Kasumi-1 (cell line): Measurements from ENCODE around the gene ACTN4.

ENCODE experiments used
- DNase-seq, 2 experiments: peaks; one replicate each; lab custom pipeline; 2025; lab: John Stamatoyannopoulos, UW

ACTN4 gene

DNA sequence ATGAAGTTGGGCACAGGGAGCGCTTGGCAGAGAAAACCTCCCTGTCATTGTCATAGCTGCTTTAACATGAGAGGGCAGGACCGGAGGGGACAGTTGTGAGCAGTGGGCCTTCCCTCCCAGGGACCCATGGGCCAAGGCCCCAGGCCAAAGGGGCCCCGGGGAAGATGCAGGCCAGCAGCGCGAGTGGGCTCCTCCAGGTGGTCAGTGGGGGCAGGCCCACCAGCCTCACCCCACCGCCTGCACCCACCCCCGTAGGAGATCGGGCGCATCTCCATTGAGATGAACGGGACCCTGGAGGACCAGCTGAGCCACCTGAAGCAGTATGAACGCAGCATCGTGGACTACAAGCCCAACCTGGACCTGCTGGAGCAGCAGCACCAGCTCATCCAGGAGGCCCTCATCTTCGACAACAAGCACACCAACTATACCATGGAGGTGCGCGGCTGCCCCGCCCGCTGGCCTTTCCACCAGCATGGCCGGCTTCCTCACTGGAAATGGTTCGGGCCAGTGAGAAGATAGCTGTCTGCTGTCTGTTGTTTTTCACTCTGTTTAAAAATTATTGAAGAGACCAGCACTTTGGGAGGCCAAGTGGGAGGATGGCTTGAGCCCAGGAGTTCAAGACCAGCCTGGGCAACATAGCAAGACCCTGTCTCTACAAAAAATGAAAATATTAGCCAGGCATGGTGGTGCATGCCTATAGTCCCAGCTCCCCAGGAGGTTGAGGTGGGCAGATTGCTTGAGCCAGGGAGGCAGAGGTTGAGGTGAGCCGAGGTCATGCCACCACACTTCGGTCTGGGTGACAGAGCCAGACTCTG, 78.2 kb downstream of the ACTN4 start:
- DNase-seq: no peak

DNA sequence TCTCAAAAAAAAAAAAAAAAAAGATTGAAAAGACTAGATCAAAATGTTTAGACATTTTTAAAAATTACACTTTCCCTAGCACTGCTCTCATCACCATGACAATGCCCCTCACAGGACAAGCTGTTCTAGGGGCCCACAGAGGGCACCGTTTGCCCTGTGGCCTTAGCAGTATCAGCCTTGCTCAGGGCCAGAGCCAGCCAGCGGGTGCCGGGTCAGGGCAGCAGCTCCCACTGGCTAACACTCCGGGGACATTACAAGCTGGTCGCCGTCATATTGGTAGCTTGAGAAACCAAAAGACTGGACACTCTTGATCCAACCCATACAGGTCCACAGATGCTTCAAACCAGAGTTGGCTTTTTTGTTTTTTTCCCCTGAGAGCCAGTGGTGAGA, 78.8 kb downstream of the ACTN4 start:
- no peak for DNase-seq

DNA sequence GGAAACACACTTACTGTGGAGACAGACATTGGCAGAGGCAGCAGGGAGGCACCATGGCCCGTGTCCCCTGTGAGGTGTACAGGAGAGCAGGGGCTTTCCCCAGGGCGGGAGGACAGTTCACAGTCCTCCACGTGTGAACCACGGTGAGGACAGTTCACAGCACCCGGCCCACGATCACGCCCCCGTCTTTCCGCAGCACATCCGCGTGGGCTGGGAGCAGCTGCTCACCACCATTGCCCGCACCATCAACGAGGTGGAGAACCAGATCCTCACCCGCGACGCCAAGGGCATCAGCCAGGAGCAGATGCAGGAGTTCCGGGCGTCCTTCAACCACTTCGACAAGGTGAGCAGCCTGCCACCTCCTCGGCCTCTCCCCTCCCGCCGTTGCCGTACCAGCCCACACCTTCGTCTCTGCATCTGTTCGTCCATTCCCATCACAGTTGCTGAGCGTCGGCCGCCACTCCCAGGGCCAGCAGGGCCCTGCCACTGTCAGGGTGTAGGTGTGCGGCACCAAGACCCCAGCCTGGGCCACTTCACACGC, 79.4 kb downstream of the ACTN4 start:
- DNase-seq: no peak

DNA sequence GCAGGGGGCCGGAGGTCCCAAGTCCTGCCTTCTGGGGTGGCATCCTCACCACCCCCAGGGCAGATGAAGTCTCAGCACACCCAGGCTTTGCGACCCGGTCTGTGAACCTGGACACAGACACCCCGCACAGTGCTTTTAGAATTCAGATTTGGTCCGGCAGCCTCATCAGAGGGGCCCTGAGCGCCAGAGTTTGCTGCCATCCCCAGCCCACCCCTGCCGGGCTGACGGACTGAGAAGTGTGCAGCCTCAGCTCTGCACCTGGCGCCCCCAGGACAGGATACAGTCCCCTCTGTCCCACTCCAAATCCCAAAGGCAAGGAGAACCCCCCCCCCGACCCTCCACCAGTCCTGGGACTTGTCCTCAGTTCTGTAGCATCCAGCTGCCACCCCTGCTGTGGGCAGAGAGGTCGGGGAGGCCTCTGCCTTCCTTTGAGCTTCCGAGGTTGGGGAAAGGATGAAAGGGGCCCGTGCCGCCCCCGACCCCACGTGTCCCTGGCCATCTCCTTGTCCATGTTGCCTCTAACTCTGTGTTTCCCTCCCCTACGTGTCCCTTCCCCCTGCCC, 79.9 kb downstream of the ACTN4 start:
- DNase-seq: no peak

DNA sequence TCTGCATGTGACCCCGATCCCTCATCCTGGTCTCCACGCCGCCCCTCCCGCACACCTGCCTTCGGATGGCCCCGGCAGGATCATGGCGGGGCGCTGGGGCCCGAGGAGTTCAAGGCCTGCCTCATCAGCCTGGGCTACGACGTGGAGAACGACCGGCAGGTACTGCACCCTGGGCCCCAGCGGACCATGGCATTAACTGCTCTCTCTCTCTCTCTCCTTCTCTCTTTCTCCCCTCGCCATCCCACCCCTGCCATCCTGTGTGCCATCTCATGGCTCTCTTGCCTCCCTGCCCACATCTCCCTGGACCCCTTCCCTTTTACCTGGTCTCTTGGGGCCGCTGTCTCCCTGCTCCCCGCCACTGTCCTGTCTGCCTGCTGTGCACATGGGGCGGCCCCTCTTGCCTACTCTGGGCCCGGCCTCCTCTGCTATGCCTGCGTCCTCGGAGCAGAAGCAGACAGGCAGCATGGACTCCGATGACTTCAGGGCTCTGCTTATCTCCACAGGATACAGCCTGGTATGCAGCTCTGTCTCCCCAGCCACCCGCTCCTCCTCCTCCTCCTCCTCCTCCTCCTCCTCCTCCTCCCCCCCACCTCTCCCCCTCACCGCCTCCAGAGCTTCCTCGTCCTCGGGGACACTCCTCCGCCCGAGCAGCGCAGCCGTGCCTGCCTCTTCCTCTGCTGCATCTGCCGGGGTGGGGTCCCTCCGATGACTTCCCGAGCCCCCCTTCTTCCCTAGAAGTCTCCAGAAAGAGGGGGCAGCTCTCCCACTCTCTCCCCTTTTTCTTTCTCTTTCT, 80.6 kb downstream of the ACTN4 start:
- peak; percentile 59 to 70 for DNase-seq

DNA sequence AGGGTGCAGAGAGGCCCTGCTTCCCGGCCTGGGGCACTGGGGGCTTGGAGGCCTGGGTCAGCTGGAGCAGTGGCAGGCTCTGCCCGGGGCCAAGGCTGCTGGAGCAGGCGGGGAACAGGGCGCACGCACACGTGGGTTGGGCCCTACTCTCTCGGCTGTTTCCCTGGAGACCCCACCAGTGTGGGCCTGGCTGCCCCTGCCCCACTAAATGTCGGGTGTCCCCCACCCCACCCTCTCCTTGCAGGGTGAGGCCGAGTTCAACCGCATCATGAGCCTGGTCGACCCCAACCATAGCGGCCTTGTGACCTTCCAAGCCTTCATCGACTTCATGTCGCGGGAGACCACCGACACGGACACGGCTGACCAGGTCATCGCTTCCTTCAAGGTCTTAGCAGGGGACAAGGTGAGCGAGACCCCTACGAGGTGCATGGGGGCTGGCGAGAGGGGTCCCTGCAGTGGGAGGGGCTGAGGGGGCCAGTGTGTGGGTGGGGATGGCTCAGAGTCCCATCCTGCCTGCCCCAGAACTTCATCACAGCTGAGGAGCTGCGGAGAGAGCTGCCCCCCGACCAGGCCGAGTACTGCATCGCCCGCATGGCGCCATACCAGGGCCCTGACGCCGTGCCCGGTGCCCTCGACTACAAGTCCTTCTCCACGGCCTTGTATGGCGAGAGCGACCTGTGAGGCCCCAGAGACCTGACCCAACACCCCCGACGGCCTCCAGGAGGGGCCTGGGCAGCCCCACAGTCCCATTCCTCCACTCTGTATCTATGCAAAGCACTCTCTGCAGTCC, 81.5 kb downstream of the ACTN4 start:
- DNase-seq: no peak

DNA sequence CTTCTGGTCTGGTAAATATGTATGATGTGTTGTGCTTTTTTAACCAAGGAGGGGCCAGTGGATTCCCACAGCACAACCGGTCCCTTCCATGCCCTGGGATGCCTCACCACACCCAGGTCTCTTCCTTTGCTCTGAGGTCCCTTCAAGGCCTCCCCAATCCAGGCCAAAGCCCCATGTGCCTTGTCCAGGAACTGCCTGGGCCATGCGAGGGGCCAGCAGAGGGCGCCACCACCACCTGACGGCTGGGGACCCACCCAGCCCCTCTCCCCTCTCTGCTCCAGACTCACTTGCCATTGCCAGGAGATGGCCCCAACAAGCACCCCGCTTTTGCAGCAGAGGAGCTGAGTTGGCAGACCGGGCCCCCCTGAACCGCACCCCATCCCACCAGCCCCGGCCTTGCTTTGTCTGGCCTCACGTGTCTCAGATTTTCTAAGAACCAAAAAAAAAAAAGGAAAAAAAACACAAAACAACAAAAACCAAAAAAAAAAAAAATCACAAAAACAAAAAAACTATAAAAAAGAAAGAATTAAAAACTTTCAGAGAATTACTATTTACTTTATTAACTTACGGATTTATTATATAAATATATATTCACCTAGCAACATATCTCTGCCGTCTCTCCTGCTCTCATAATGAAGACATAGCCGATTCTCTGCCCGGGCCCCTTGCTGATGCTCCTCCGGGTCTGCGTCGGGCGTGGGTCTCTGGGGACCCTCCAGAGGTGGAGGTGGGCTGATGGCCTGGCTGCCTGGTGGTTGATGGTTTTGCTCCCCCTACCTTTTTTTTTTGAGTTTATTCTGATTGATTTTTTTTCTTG, 82.4 kb downstream of the ACTN4 start:
- DNase-seq: peak; percentile 43 to 48

DNA sequence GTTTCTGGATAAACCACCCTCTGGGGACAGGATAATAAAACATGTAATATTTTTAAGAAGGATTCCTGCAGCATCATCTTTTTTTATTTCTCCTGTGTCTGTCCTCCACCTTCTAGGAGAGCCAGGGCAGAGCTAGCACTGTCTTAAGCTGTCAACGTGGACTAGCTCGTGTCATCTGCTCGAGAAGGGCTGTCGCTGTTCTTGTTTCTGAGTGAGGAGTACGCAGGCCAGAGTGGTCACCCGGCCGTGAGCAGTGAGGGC, 83.0 kb downstream of the ACTN4 start:
- DNase-seq: no peak

DNA sequence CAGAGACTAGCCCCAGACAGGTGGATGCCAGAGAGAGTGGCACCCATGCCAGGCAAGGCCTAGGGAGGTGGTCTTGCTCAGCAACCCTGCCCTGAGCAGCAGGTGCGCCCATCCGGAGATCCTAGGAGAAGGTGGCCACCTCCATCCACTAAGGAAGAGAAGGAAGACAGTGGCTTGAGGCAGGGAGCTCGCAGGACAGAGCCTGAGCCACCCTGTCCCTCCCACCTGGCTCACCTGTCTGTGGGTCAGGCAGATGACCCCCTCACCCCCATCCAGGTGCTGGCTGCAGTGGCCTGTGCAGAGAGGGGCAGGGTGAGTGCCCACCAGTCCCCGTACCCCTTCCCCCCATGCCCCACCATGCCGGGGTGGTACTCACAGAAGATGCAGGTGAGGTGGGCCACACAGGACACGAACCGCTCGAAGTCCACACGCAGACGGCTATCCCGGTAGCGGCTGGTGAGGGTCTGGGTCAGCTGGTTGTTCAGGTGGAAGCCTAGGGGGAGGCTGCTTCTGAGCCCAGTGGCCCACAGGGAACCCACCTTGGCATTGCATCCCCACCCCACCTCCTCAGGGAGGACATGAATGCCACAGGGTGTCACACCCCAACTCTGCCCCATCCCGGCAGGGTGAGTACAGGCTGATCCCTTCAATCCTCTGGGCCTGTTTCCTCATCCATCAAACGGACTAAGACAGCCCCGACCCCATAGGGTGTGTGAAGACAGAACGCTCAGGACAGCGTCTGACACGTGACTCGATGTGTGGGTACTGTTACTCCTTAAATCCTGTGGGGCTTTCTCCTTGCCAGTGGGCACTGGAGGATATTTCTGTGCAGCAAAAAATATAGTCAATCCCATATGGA, 83.5 kb downstream of the ACTN4 start:
- no peak for DNase-seq

DNA sequence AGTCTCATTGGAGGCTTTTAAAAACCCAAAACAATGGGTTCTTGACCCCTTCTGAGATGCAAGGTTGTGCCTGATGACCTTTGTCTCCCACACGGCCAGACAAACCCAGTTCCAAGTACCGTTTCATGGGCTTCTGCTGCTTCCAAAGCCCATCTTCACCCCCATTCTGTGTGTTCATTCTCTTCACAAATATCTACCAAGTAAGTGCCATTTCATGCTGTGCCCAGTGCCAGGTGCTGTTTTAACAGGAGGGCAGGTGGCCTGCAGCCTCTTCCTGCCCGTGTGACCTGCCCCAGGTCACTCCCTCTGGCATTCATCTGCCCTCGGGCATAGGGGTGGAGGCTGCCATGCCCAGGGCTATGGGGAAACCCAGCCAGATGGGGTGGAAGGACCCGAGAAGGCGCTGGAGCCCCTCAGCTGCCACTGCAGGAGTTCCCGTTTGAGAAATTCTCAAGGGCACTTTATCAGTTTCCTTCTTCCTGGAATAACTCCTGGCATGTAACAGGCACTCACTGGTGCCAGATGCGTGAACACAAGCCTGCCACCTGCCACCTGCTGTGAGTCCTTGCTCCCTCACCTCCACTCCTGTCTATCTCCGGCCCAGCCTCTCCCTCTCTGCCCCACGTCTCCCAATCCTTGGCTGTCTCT, 84.3 kb downstream of the ACTN4 start:
- no peak for DNase-seq

DNA sequence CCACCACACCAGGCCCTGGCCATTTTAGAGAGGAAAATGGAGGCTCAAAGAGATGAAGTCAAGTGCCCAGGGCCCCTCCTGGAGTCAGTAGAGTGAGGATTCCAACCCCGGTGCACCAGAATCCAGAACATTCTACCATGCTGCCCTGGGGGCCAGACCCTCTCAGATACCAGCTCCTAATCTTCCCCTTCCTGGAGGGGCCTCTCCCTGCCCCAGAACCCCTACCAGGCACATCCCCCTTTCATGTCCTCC, 85.7 kb downstream of the ACTN4 start:
- no peak for DNase-seq

DNA sequence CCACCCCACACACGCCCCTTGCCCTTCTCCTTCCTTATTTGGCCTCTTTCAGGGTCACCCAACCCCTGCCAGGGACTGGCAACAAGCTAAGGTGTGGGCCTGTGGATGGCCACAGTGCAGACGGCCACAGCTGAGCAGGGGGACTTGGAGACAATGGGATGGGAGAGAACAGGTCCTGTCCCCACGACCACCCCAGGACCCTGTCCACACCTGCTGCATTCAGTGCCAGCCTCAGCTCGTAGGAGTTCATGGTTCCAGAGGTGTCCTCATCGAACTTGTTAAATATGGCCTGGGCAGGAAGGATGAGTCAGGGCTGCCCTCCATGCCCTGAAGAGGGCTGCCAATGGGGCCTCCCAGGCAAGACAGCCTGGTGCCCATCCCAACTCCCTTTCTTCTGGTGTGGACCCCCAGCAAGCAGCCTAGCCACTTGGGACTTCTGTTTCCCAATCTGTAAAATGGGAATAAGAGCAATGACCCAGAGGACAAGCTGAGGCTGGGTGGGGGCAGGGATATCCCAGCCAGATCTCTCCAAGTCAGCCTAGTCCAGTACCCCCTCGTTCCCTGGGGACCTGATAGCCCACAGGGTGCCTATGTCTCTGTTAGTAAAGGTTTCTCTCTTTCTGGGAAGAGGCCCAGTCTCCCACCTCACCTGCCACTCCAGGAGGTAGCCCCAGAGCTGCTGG, 86.2 kb downstream of the ACTN4 start:
- no peak for DNase-seq

DNA sequence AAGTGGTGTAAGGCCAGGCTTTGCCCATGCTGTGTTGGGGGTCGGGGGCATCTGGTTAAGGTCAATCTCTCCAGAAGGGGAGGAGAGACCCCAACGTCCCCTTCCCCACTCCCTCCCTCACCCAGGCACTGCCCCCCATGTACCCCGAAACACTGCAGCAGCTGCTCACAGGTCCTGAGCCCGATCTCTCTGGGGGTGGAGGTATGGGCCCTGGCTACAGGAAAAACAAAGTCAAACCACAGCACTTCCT, 86.7 kb downstream of the ACTN4 start:
- no peak for DNase-seq

DNA sequence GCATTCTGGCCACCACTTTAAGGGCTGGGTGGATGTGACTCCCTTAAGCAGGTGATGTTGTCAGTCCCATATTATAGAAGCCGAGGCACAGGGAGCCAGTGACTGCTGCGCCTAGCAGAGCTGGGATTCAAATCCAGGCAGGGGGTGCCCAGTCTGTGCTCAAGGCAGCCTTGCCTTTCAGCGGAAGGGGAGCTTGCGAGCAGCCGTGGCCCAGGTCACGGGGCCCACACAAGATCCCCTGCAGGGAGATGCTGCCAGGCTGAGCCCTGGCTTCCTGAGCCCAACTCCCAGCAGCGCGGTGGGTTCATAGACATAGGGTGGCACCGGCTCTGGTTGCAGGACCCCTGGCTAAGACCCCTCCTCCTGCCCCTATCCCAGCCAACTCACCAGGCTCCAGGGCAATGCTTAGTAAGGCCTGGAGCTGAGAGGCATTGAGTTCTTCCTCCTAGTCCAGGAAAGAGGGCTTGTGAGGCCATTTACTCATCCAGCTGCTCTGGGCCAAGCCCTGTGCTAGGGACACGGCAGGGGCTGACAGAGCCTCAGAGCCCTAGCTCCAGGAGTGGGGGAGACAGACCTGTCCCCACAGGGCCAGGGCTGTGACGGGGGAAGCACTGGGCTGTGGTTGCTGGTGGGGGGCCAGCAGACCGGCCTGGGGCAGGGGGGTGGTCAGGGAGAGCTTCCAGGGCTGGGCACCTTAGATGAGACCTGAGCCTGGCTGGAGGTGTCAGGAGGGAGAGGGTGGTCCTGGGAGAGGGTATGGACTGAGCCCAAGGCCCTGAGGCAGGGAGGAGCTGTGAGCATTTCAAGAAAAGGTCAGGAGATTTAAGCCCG, 87.2 kb downstream of the ACTN4 start:
- DNase-seq: peak; percentile 28 to 31

DNA sequence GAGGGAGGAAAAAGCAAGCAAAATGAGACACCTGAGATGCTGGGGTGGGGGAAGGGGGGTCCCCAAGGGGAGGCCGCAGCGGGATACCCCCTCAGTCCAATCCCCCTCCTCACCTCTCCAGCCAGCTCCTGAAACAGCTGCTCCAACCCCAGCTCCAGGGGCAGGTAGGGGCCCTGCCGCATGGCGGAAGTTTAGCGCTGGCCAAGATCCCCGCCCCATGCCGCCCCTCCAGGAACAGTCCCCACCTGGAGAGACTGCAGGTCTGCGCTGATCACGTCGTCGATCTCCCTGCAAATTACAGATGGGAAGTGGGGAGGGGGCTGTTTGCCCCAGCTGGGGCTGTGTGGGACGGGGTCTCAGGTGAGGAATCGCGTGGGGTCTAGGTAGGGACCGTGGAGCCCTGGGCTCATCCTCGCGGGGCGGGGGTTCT, 87.8 kb downstream of the ACTN4 start:
- no peak for DNase-seq

DNA sequence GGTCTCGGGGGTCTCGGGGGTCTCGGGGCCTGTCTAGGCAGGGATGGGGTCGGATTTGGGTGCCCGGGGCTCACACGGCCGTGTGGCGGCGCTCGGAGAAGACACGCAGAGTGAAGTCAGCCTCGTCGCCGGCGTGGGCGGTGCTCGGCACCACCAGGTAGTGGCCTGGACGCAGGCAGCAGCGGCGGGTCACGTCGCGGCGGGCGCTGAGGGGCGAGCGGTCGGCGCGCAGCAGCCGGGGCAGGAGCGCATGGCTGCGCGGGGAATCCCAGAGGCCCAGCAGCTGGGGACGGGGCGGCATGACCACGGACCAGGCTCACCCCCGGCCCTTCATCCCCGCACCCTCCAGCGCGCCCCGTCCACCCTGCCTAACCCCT, 88.6 kb downstream of the ACTN4 start:
- no peak for DNase-seq

DNA sequence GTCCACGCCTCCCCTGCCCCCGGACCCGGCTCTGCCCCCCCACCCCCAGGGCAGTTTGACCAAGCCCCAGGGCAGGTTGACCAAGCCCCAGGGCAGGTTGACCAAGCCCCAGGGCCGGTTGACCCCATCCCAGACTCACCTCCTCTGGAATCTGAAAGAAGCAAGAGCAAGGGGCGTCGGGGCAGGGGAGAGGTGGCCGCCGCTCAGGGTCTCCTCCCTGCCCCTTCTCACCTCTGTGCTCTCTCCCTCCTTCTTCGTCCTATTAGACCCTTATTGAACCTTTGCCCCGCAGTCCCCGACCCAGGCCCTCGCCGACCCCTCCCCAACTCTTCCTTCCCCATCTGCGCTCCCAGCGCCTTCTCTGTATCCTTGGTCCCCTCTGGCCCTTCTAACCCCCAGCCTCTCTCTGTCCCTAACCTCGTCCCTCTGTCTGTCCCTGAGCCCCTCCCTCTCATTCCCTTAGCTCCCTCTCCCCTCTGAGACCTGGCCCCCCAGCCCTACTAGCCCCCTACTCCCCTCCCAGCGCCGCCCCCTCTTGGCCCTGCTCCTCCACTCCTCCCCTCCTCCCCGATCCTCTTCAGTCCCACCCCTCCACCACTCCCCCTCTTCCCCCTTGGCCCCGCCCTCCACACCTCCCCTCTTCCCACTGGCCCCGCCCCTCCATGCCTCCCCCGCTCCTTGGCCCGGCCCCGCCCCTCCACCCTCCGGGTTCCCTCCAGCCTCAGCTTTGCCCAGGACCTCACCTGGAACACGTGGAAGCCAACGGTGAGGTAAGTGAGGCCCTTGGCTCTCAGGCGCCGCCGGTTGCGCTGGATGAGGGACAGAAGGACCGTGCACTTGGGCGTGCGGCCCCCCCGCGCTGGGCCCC, 89.2 kb downstream of the ACTN4 start:
- no peak for DNase-seq

DNA sequence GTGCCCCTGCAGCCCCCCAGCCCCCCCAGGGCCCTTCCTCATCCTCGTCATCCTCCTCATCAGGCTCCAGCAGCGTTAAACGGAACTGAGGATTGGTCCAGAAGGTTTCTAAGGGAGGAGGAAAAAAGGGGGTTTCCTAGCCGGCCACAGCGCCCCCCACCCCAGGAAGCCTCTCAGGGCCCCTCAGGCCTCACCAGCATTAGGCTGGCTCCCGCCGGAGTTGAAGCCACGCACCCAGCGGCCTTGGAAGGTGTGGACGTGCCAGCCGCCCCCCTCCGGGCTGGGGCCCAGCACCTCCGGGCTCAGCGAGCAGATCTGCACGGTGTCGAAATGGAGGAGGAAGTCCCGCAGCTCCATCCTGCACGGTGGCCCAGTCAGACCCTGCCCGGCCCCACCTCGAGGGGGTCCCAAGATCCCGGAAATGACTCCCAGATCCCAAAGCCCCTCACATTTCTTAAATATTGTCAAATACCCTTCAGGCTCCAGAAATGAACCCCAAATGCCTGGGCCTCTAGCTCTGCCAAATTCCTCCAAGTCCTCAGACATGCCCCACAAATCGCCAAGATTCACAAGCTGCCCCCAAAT, 89.9 kb downstream of the ACTN4 start:
- no peak for DNase-seq
